Activated T-helper 2 cell treated with anti-CD3 and anti-CD28 coated beads, Interferon-gamma antibody, Interleukin-2, Interleukin-4, amounts not matched to agents 10 μg/mL and 5 μg/mL and 100 μg/mL, durations not matched to agents 14 hours and 24 hours and 36 hours (primary cell): ENCODE measurements around the gene DOCK1. TPM values are rescaled to one million over a fixed set of nuclear protein-coding genes. Genes with fewer than 3 reads are reported as not detected.

Experiments used
- DNase-seq: peaks from one replicate; pipeline ENCODE4 v3.0.0; 2021; ENCODE audit warnings: low spot score
- H3K27ac Mint-ChIP-seq: one replicate; pipeline ENCODE4 v1.8.0; 2021; ENCODE audit warnings: mixed read lengths
- H3K27me3 Mint-ChIP-seq: one replicate; pipeline ENCODE4 v1.8.0; 2021; ENCODE audit warnings: low read depth, mixed read lengths
- H3K36me3 Mint-ChIP-seq: one replicate; pipeline ENCODE4 v1.8.0; 2021; ENCODE audit warnings: low read depth, mixed read lengths
- H3K4me1 Mint-ChIP-seq: one replicate; pipeline ENCODE4 v1.8.0; 2021; ENCODE audit warnings: low read depth, mixed read lengths
- H3K4me3 Mint-ChIP-seq: one replicate; pipeline ENCODE4 v1.8.0; 2021; ENCODE audit warnings: low read depth, mild to moderate bottlenecking, moderate library complexity, mixed read lengths
- H3K9me3 Mint-ChIP-seq: one replicate; pipeline ENCODE4 v1.8.0; 2021; ENCODE audit warnings: mixed read lengths
- intact Hi-C: fragments of 100-400 bp; cut with micrococcal nuclease; formaldehyde crosslinking; loops from one replicate; pipeline ENCODE4 v1.15.1; 2023
- total RNA-seq: library from RNA; stranded (reverse); gene quantifications from 2 replicates; pipeline ENCODE4 v1.2.3, GENCODE V29; 2022

Gene DOCK1
- total RNA-seq, 1 donor from 2014 or later = 0.59 TPM

DNA sequence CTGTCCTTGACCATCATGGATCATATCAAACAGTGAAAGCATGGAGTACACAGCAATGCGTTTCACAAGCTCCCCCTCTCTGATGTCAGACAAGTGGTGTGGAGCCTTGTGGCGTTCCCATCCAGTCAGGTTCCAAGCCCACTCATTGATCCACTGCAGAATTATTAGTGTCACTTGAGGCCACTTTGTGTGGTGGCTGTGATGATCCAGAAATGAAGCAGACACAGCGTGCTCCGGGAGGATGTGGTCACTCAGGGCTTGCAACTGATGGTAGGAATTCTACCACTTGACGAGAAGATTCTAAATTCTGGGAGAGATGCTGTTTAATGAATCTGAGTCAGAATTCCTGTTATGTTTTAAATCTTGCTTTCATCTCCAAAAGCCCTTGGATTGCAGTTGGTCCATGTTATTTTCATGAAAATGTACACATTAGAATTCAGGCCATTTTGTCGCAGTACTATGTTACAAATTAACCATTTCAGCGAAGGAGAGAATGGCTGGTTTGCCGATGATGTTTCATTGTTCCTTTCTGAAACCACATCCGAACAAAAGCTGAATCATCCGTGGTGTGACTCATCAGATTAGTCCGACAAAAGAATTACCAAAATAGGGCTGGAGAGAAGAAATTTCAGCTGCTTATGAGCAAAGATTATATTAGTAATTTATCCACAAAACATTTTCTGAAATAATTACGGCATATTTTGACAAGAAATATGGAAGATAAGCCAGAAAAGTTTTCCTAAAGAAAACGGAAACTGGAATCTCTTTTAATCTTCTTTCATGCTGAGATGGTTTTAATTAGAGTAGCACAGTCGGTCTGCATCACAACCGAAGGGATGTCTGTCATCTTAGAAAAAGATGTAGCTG lies 243.1 kb downstream of the DOCK1 start:
- Mint-ChIP-seq H3K27ac (peak overlapping the region; percentile 40), H3K4me1 (peaks cover 5% of the 10 kb centered on the region)

DNA sequence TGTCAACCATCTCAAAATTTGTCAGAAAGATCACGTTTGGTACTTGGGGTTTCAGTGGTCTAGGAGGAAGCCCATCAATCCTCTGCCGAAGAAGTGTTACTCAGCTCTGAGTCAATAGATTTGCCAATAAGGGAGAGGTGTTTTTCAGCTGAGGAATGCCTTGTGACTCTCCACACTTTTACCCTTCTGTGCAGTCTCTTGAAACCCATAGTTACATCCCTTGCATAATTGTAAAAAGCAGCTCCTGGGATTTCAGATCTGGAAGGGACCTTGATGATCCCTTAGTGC lies 243.6 kb downstream of the DOCK1 start:
- intact Hi-C loops = no loop called here
- no peaks in the 10 kb centered on the region for H3K36me3 Mint-ChIP-seq
- no peak overlapping the region for H3K27ac Mint-ChIP-seq
- no peak for DNase-seq
- H3K4me3 Mint-ChIP-seq = no peak overlapping the region
- peaks cover 5% of the 10 kb centered on the region for H3K4me1 Mint-ChIP-seq
- no peaks in the 10 kb centered on the region for H3K27me3 Mint-ChIP-seq
- H3K9me3 Mint-ChIP-seq = no peaks in the 10 kb centered on the region

More for the DNA sequence above, 243.1 kb downstream of the DOCK1 start:
- no peaks in the 10 kb centered on the region for H3K9me3 Mint-ChIP-seq
- no peak overlapping the region for H3K4me3 Mint-ChIP-seq
- H3K27me3 Mint-ChIP-seq = no peaks in the 10 kb centered on the region
- H3K36me3 Mint-ChIP-seq = no peaks in the 10 kb centered on the region
- intact Hi-C loops = no loop called here
- DNase-seq = no peak

DNA sequence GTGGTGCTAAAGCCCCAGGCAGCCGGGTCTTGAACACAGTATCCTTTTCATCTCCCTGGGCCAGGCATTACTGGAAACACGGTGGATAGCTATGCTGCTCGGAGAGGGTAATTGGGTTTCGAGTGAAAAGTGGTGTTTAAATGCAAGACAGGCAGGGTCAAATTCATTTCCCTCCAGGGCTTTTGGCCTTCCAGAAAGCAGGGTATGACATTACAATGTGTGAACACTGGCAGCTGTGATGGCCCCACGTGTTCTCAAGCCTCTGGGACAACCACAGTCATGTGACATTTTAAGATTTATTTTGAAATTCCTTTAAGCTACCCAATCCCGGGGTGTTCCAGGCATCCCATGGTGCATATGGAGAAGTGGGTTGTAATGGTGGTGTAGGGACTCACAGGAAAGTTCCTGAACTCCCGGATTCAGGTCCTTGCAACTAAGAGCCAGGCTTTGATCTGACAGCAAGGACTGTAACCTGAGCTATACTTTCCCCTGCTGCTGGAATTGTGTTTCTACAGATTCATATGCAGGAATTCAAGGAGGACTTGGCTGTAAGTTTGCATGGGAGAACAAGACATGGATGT lies 244.4 kb downstream of the DOCK1 start:
- Mint-ChIP-seq H3K36me3 (no peaks in the 10 kb centered on the region), H3K27ac (no peak overlapping the region), H3K27me3 (no peaks in the 10 kb centered on the region), H3K4me3 (no peak overlapping the region), H3K9me3 (no peaks in the 10 kb centered on the region), H3K4me1 (peaks cover 5% of the 10 kb centered on the region)
- no peak for DNase-seq
- intact Hi-C loops = no loop called here

DNA sequence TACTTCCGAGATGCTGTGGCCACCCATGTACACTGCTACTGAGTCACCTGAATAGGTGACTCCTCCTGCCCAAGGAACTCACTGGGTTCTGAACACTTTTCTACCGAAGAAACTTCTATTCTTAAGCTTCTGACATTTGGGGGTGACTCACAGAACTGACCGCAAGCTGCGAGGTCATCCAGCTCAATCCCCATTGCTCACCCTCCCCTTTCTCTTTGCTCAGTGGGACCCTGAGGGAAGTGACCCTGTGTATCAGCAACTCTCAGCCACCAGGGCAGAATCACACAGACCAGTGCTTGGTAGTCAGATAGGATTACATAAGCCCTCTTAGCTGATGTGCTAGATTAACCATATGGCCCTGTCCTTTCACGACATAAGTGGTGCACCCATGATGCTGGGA lies 244.9 kb downstream of the DOCK1 start:
- Mint-ChIP-seq H3K27ac (no peak overlapping the region), H3K4me3 (no peak overlapping the region), H3K4me1 (peaks cover 5% of the 10 kb centered on the region), H3K27me3 (no peaks in the 10 kb centered on the region), H3K9me3 (no peaks in the 10 kb centered on the region), H3K36me3 (no peaks in the 10 kb centered on the region)
- DNase-seq = no peak
- intact Hi-C loops = no loop called here

DNA sequence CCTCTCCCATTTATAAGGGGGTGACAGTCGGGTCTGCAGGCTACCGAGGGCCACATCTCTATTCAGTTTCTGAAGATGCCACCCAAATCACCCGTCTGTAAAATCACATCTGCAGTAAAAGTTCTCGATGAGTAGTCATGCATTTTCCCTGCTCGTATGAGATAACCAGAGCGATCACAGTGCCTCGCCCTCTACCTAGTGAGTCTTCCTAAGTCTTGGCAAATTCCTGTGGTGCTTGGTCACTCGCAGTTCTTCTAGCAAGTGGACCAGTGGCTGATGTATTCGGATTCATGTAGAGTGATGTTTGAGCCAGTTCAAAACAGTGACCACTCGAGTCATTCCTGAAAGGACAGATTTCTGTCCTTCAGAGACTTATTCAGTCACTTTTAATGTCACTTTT lies 246.3 kb downstream of the DOCK1 start:
- H3K4me3 Mint-ChIP-seq = no peak overlapping the region
- H3K36me3 Mint-ChIP-seq = no peaks in the 10 kb centered on the region
- H3K9me3 Mint-ChIP-seq = no peaks in the 10 kb centered on the region
- H3K27ac Mint-ChIP-seq = no peak overlapping the region
- H3K27me3 Mint-ChIP-seq = no peaks in the 10 kb centered on the region
- DNase-seq = no peak
- peaks cover 5% of the 10 kb centered on the region for H3K4me1 Mint-ChIP-seq
- intact Hi-C loops = no loop called here

DNA sequence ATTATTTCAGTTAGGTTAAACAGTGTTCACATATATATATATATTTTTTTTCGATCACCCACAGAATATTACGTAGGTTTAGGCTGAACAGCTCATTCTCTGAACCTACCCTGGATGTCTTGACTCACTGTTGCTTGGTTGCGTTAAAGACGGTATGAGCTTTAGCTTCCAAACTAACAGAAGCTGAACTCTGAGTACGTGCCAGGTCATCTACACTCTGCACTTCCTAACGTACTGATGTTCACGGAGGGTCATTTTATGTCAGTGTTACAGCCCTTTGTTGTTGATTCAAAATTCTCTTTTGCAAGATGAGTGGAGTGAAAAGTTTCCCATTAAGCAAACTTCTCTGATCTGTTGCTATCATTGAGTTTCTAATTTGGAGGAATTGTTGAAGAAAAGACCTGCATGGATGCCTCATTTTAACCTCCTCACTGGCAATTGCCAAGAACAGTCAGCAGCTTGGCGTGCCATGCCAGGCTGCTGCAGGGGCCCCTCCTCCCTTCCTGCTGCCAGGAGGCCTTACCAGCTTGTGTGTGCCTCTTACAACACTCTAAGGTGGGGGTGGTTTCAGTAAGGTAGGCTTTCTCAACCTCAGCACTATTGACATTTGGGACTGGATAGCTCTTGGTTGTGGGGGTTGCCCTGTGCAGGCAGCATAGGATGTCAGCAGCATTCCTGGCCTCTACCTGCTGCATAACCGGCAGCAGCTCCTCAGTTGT lies 246.9 kb downstream of the DOCK1 start:
- H3K27me3 Mint-ChIP-seq = no peaks in the 10 kb centered on the region

DNA sequence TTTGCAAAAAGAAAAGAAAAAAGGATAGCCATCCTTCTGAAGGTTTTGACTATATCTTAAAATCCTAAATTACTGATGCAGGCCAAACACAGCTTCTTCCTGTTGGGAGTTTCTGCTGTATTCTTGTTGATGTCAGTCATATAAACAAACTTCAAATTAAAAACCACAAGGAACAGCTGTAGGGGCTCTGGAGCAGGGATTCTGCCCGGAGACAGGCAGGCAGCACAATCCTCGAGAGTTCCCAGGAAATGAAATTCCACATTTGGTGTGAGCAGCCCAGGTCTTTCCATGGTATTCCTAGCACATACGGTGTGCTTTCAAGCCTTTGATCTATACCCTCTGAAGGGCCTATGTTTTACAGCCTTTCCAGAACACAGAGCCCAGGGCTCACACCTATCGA lies 248.0 kb downstream of the DOCK1 start:
- no peak overlapping the region for H3K4me3 Mint-ChIP-seq
- no peaks in the 10 kb centered on the region for H3K36me3 Mint-ChIP-seq
- no peak for DNase-seq
- H3K27ac Mint-ChIP-seq = no peak overlapping the region
- intact Hi-C loops = no loop called here
- peaks cover 3% of the 10 kb centered on the region for H3K4me1 Mint-ChIP-seq
- no peaks in the 10 kb centered on the region for H3K27me3 Mint-ChIP-seq
- H3K9me3 Mint-ChIP-seq = no peaks in the 10 kb centered on the region

More for the DNA sequence above, 246.9 kb downstream of the DOCK1 start:
- no peaks in the 10 kb centered on the region for H3K9me3 Mint-ChIP-seq
- peaks cover 5% of the 10 kb centered on the region for H3K4me1 Mint-ChIP-seq
- no peaks in the 10 kb centered on the region for H3K36me3 Mint-ChIP-seq
- intact Hi-C loops = no loop called here
- no peak for DNase-seq
- H3K4me3 Mint-ChIP-seq = no peak overlapping the region
- H3K27ac Mint-ChIP-seq = no peak overlapping the region

DNA sequence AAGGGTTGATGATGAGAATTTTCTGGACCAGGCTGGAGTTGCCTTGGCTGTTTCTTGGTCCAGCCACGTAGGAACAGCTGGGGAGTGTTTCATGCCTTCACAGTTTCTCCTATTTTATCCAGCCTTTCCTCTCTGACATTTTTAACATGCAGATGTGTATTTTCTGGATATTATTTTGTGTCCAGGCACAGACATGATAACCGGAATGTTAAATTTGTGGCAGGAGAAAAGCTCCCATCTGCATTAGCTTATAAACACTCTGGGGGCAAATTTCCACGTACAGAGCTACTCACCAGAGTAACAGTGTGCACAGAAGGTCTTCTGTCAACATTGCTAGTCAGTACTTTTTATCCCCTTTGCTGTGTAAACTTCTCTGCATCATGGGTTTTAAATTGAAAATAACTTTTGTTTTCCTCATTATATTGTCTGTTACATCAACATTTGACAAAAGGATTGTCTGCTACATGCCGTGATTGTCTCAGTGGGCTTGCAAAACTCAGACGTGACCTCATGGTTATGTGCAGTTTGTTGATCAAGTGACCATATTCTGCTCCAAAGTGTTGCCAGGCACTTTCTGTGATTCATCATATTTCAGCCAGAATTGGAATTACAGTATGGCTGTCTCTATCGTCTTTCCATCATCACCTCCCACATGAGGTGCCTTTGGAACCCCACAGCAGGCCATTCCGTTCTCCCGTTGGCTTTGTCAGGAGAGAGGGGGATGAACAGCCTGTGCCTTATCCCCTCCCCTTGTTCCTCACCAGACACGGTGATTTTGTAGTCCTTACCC lies 249.8 kb downstream of the DOCK1 start:
- intact Hi-C loops = no loop called here
- Mint-ChIP-seq H3K36me3 (no peaks in the 10 kb centered on the region), H3K9me3 (no peaks in the 10 kb centered on the region), H3K27ac (no peak overlapping the region), H3K4me3 (no peak overlapping the region), H3K4me1 (no peaks in the 10 kb centered on the region), H3K27me3 (no peaks in the 10 kb centered on the region)
- DNase-seq = no peak

DNA sequence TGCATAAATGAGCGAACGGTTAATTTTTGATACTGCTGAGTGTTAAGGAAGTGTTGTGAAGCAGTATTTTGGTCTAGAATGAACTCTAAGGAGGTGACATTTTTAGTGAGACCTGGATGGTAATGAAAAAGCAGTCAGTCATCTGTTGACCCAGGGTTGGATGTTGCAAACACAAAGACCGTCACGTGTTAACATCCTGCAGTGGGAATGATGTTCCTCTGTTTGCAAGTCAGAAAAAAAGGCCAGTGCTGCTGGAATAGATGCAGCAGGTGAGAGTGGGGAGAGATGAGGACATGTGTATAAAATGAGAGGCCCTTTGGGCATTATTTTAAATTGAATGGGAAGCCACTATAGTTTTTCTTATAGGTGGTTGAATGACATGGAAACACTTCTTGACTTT lies 251.9 kb downstream of the DOCK1 start:
- H3K4me3 Mint-ChIP-seq = no peak overlapping the region
- no peaks in the 10 kb centered on the region for H3K27me3 Mint-ChIP-seq
- no peaks in the 10 kb centered on the region for H3K36me3 Mint-ChIP-seq
- H3K9me3 Mint-ChIP-seq = no peaks in the 10 kb centered on the region
- H3K4me1 Mint-ChIP-seq = no peaks in the 10 kb centered on the region
- no peak for DNase-seq
- no peak overlapping the region for H3K27ac Mint-ChIP-seq
- intact Hi-C loops = no loop called here

DNA sequence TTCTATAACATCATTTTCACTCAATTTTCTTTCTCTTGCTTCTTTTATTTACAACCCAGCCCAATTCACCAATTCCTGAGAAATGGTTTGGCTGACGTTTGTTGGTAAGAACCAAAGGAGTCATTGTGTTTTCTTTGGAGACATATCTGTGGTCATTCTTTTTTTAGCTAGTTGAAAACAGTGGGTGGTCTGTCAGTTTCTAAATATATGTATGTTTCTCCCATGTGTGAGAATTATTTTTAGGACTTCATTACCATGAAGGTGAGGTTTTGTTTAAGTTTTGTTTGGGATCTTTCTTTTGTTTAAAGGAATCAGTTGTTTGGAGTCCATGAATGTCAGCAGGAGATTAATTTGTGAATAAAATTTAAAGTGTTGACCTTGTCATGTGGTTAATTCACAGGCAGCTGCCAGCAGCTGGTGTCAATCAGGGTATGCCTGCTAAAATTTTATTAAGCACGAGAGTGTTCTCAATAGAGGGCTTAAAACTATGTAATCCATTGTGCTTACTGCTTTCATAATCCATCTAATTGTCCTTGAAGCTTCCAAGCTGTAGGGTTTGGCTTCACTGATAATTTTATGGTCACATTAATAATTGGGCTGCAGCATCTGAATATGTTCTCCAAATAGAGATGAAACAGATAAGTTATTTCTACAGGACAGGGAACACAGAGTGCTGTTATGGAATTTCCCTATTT lies 252.4 kb downstream of the DOCK1 start:
- DNase-seq = no peak
- H3K27ac Mint-ChIP-seq = no peak overlapping the region
- no peaks in the 10 kb centered on the region for H3K9me3 Mint-ChIP-seq
- no peaks in the 10 kb centered on the region for H3K36me3 Mint-ChIP-seq
- no peaks in the 10 kb centered on the region for H3K27me3 Mint-ChIP-seq
- H3K4me1 Mint-ChIP-seq = no peaks in the 10 kb centered on the region
- no peak overlapping the region for H3K4me3 Mint-ChIP-seq
- intact Hi-C loops = no loop called here

DNA sequence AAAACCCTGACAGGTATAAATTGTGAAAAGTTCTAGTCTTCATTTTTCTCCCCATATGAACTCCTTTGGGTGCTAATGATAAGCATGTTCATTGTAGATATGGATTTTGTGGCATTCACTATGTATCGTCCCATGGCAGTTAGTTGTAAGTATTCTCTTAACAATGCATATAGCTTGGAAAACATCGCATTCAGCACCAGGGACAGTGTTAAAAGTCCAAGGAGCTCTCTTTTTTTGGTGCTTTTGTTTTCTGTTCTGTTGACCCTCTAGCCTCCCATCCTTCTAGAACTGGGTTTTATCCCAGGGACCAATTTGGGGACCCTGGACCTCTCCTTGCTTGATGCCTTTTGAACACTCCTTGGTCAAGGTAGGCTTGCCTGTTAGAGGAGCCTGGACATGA lies 253.4 kb downstream of the DOCK1 start:
- Mint-ChIP-seq H3K4me1 (no peaks in the 10 kb centered on the region), H3K27me3 (no peaks in the 10 kb centered on the region), H3K9me3 (no peaks in the 10 kb centered on the region), H3K4me3 (no peak overlapping the region), H3K27ac (no peak overlapping the region), H3K36me3 (no peaks in the 10 kb centered on the region)
- no peak for DNase-seq
- intact Hi-C loops = no loop called here

DNA sequence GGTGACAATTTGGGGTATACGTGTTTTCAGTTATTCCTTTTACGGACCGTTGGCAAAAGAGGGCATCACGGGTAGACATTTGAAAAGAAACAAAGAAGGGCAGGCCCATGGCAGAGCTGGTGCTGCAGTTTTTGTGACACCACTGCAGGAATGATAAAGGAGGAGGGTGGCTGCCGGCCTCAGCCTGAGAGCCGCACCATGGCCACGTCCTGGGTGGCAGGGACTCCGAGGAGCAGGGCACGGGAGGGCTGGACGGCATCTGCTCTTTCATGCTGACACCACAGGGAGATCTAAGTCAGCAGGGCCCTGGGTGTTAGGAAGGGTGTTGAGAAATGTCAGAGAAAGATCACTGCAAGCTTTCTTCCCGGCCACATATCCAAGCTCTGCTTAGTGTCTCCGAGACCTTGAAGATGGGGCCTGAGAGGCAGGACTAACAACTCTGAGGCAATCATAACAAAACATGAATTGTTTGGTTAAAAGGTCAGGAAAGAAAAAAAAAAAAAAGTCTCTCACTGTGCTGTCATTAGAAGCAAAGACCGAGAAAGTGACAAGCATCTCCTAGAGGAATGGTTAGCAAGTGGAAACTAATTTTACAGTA lies 254.5 kb downstream of the DOCK1 start:
- Mint-ChIP-seq H3K4me3 (no peak overlapping the region), H3K27ac (no peak overlapping the region), H3K36me3 (no peaks in the 10 kb centered on the region), H3K4me1 (no peaks in the 10 kb centered on the region), H3K27me3 (no peaks in the 10 kb centered on the region), H3K9me3 (no peaks in the 10 kb centered on the region)
- no peak for DNase-seq
- intact Hi-C loops = no loop called here
